Uterus (tissue), 2 donors: ENCODE data around the gene AGPS.

ENCODE experiments used
- POLR2A ChIP-seq, 2 donors: fragments of 450-650 bp; IDR thresholded peaks; one replicate each; pipeline ENCODE4 v1.6.1; 2016; ENCODE audit warnings: antibody characterized with exemption in 2 of 2, mild to moderate bottlenecking in 1 of 2, moderate library complexity in 1 of 2
- TF ChIP-seq, protein P1 (sequence below), 4 experiments: fragments of 200-600 bp in 2 of 4; fragments of 450-650 bp in 2 of 4; sonication (generic) in 2 of 4; IDR thresholded peaks; one replicate each; pipeline ENCODE4 v1.5.1; 2016 to 2019; ENCODE audit warnings: antibody characterized with exemption in 4 of 4, mild to moderate bottlenecking in 2 of 4, moderate library complexity in 1 of 4

DNA sequence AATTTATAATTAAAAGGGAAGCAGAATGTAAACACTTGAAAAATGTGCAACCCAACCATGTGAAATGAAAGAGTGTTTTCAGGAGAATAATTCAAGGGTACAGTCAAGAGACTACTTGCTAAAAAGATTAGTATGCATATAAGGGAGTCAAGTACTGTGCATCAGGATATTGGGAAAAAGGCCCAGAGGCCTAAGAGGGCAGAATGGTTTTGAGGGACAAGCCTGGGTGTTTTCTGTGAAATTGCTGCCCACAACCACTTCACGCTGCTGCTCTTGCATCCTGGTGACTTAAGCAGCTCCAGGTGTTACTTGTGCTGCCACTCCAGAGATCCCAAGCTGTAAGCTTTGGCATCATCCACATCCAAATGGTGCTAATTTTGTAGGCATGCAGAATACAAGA, 165.2 kb downstream of the AGPS start:
- TF ChIP-seq, protein P1, sequence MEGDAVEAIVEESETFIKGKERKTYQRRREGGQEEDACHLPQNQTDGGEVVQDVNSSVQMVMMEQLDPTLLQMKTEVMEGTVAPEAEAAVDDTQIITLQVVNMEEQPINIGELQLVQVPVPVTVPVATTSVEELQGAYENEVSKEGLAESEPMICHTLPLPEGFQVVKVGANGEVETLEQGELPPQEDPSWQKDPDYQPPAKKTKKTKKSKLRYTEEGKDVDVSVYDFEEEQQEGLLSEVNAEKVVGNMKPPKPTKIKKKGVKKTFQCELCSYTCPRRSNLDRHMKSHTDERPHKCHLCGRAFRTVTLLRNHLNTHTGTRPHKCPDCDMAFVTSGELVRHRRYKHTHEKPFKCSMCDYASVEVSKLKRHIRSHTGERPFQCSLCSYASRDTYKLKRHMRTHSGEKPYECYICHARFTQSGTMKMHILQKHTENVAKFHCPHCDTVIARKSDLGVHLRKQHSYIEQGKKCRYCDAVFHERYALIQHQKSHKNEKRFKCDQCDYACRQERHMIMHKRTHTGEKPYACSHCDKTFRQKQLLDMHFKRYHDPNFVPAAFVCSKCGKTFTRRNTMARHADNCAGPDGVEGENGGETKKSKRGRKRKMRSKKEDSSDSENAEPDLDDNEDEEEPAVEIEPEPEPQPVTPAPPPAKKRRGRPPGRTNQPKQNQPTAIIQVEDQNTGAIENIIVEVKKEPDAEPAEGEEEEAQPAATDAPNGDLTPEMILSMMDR (IDR thresholded peaks at IDR 0.05) = no peak
- no peak for TF ChIP-seq POLR2A (IDR thresholded peaks at IDR 0.05)
